Measurements from ENCODE around the gene IGHMBP2. TPM values are rescaled to one million over a fixed set of nuclear protein-coding genes. Genes with fewer than 3 reads are reported as not detected.
"Not testable (repeated sequence)": the region's sequence is repeated elsewhere in the genome, so short reads cannot be mapped to it uniquely, and the experiment has no call there.

The IGHMBP2 gene
- total and polyA plus RNA-seq, 2 of the 8 experiments (the other 6 are each of a cell fraction or from before 2014, with no cell fraction given), result 8.4 to 17.6 TPM

DNA sequence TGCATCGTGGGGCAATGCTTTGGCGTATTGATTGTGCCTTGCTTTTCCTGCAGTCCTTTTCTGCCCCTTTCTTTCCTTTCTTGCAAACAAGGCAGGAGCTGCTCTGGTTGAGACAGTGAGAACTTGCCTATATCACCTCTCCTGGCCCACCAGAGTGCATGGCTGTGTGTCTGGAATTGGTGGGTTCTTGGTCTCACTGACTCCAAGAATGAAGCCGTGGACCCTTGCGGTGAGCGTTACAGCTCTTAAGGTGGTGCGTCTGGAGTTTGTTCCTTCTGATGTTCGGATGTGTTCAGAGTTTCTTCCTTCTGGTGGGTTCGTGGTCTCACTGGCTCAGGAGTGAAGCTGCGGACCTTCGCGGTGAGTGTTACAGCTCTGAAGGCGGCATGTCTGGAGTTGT, 70.0 kb downstream of the IGHMBP2 start:
- DNase-seq (ENCODE audit: low read depth in 1 of 2, low spot score in 2 of 2), result not testable (repeated sequence)
- POLR2A ChIA-PET (ENCODE audit: partially characterized antibody), result interaction anchor here (0.6 to 1.5 kb wide), 2 partner anchors 10 to 19 kb away, joined by 3 read pairs; no protein-coding TSS in a partner anchor

More for the DNA sequence above, 70.0 kb downstream of the IGHMBP2 start:
- not testable (repeated sequence) for H3K18ac ChIP-seq (ENCODE audit: extremely low read depth, low read length); H2BK120ac ChIP-seq (replicated peaks; ENCODE audit: low read depth, low read length); H3K79me1 ChIP-seq (ENCODE audit: low read depth, low read length); H4K8ac ChIP-seq (ENCODE audit: extremely low read depth, insufficient read depth, low read length); H4K20me1 ChIP-seq (replicated peaks in 1 of 2; ENCODE audit: control insufficient read depth in 1 of 2, insufficient read depth in 2 of 2, low read length in 2 of 2); H2BK12ac ChIP-seq (ENCODE audit: low read depth, low read length); H4K5ac ChIP-seq (ENCODE audit: insufficient read length, low read depth, low read length); H2BK20ac ChIP-seq (ENCODE audit: low read length); H3K4me3 ChIP-seq (ENCODE audit: extremely low read depth in 1 of 4, insufficient read depth in 2 of 4, low read depth in 3 of 4, low read length in 4 of 4); H3K9me3 ChIP-seq (ENCODE audit: insufficient read depth in 2 of 2, low read depth in 1 of 2, low read length in 1 of 2); H3K4ac ChIP-seq (replicated peaks; ENCODE audit: insufficient read length, low read depth, low read length); H2AK5ac ChIP-seq (ENCODE audit: low read depth, low read length); H3K9ac ChIP-seq (replicated peaks in 1 of 4; ENCODE audit: extremely low read depth in 1 of 4, low read depth in 3 of 4, low read length in 3 of 4); H2AFZ ChIP-seq (ENCODE audit: low read length); H3K36me3 ChIP-seq (ENCODE audit: control insufficient read depth in 2 of 4, insufficient read depth in 4 of 4, low read length in 3 of 4); H3K4me1 ChIP-seq (replicated peaks in 1 of 4; ENCODE audit: control insufficient read depth in 3 of 4, insufficient read depth in 4 of 4, low read length in 3 of 4); H2BK15ac ChIP-seq (ENCODE audit: low read length); H3K27me3 ChIP-seq (replicated peaks in 1 of 4; ENCODE audit: control insufficient read depth in 3 of 4, extremely low read depth in 1 of 4, insufficient read depth in 3 of 4, low read length in 3 of 4); H4K91ac ChIP-seq (replicated peaks; ENCODE audit: insufficient read length, low read length); H3K23ac ChIP-seq (ENCODE audit: insufficient read length); H3K14ac ChIP-seq (ENCODE audit: insufficient read length); H3K4me2 ChIP-seq (ENCODE audit: insufficient read depth in 1 of 2, low read depth in 2 of 2, low read length in 2 of 2); H3K56ac ChIP-seq (replicated peaks; ENCODE audit: insufficient read length, low read depth, low read length); H3K27ac ChIP-seq (ENCODE audit: low read depth, low read length); H3K23me2 ChIP-seq (ENCODE audit: low read depth, low read length); FAIRE-seq; H2BK5ac ChIP-seq (ENCODE audit: low read depth, low read length); H3K79me2 ChIP-seq (ENCODE audit: control insufficient read depth in 1 of 2, insufficient read depth in 2 of 2, low read length in 2 of 2)
- WGBS, 2 experiments (ENCODE audit: extremely low coverage in 1 of 2, insufficient coverage in 1 of 2, insufficient read length in 1 of 2, insufficient replicate concordance in 2 of 2, low coverage in 1 of 2, low lambda C conversion rate in 2 of 2, missing lambda C conversion rate in 1 of 2), result 92% methylated on average over 12 of the region's 12 CpGs; no CpG with 5 or more reads in 1 of the 2 experiments
- CTCF ChIA-PET (ENCODE audit: partially characterized antibody), result interaction anchor here (0.8 to 1.6 kb wide), 2 partner anchors 17 to 27 kb away, joined by 4 to 8 read pairs; no protein-coding TSS in a partner anchor

All from H1 (cell line).